Tibial nerve (tissue), 4 donors: ENCODE data around the gene RNF213. TPM values are rescaled to one million over a fixed set of nuclear protein-coding genes. Genes with fewer than 3 reads are reported as not detected.
A peak's percentile ranks its signal among the peaks of the same experiment; 100 is the strongest.
"Not testable (repeated sequence)": the region's sequence is repeated elsewhere in the genome, so short reads cannot be mapped to it uniquely, and the experiment has no call there.

Experiments
- DNase-seq, 2 donors: peaks; one replicate each; pipeline ENCODE4 v3.0.0-alpha.2; 2019; ENCODE audit warnings: low spot score in 2 of 2
- H3K27ac ChIP-seq, 4 donors: fragments of 200-600 bp; sonication (generic) in 3 of 4; one replicate each; pipeline ENCODE4 v1.5.1; 2017 to 2019; ENCODE audit warnings: mild to moderate bottlenecking in 1 of 4
- H3K27me3 ChIP-seq, 2 donors: fragments of 200-600 bp; sonication (generic) in 1 of 2; one replicate each; pipeline versions ENCODE4 v1.5.1 to v1.6.0; 2017 to 2019
- H3K36me3 ChIP-seq, 3 donors: fragments of 200-600 bp; sonication (generic); one replicate each; pipeline ENCODE4 v1.5.1; 2018 to 2019
- H3K4me1 ChIP-seq, 4 donors: fragments of 200-600 bp; sonication (generic) in 3 of 4; one replicate each; pipeline ENCODE4 v1.5.1; 2017 to 2019
- H3K4me3 ChIP-seq, 4 donors: fragments of 200-600 bp; sonication (generic) in 3 of 4; one replicate each; pipeline ENCODE4 v1.5.1; 2017 to 2019; ENCODE audit warnings: mild to moderate bottlenecking in 1 of 4, moderate library complexity in 1 of 4
- H3K9me3 ChIP-seq, 4 donors: fragments of 200-600 bp; sonication (generic) in 3 of 4; one replicate each; pipeline ENCODE4 v1.5.1; 2017 to 2019
- EP300 ChIP-seq, 2 donors: sonication (generic); formaldehyde crosslinking; IDR thresholded peaks; one replicate each; pipeline ENCODE4 v1.6.1; 2017; ENCODE audit warnings: antibody characterized with exemption in 2 of 2, mild to moderate bottlenecking in 1 of 2
- POLR2A ChIP-seq, 2 donors: fragments of 450-650 bp; IDR thresholded peaks; one replicate each; pipeline ENCODE4 v1.6.1; 2017; ENCODE audit warnings: antibody characterized with exemption in 2 of 2, mild to moderate bottlenecking in 2 of 2, moderate library complexity in 2 of 2
- WGBS, 2 donors: methylation state at CpG; one replicate each; pipeline ENCODE4 v1.1.5; 2018; 5-methylcytosine and 5-hydroxymethylcytosine counted together
- total RNA-seq, 4 donors: library from RNA; depleted of rRNA; stranded (reverse); fragments of >200 nt; gene quantifications; one replicate each; pipeline ENCODE4 v1.1.0, GENCODE V29; 2016
- TF ChIP-seq, protein P1 (sequence below), 5 experiments: fragments of 200-600 bp in 3 of 5; fragments of 450-650 bp in 2 of 5; sonication (generic) in 3 of 5; IDR thresholded peaks; one replicate each; pipeline ENCODE4 v1.5.1; 2016 to 2019; ENCODE audit warnings: antibody characterized with exemption in 5 of 5, mild to moderate bottlenecking in 3 of 5, moderate library complexity in 2 of 5

Gene RNF213
- total RNA-seq, 4 donors from 2014 or later, result 107 to 148 (median 119) TPM

DNA sequence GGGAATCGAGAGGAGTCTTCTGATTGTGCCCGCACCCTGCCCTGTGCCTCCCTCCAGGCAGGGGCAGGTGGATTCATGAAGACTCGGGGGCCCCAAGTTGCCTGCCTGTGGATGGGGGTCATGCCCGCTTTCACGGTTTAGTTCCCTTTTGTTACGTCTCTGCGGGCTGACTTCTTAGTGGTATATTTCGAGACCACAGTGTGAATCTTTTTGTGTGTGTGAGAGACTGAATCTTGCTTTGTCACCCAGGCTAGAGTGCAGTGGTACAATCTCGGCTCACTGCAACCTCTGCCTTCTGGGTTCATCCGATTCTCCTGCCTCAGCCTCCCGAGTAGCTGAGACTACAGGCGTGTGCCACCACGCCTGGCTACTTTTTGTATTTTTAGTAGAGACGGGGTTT lies 18.1 kb upstream of the RNF213 start:
- no peak overlapping the region for H3K27ac ChIP-seq
- H3K4me3 ChIP-seq, result no peak overlapping the region
- no peaks in the 10 kb centered on the region for H3K9me3 ChIP-seq
- H3K4me1 ChIP-seq, result no peaks in the 10 kb centered on the region
- peaks cover 0 to 89% (median 5%) of the 10 kb centered on the region in 3 donors for H3K36me3 ChIP-seq
- no peaks in the 10 kb centered on the region for H3K27me3 ChIP-seq
- no peak for DNase-seq
- 88 to 90% methylated on average over 14 of the region's 14 CpGs for WGBS, 2 donors
- TF ChIP-seq POLR2A (IDR thresholded peaks at IDR 0.05) (no peak), EP300 (IDR thresholded peaks at IDR 0.05) (no peak)
- TF ChIP-seq, protein P1, sequence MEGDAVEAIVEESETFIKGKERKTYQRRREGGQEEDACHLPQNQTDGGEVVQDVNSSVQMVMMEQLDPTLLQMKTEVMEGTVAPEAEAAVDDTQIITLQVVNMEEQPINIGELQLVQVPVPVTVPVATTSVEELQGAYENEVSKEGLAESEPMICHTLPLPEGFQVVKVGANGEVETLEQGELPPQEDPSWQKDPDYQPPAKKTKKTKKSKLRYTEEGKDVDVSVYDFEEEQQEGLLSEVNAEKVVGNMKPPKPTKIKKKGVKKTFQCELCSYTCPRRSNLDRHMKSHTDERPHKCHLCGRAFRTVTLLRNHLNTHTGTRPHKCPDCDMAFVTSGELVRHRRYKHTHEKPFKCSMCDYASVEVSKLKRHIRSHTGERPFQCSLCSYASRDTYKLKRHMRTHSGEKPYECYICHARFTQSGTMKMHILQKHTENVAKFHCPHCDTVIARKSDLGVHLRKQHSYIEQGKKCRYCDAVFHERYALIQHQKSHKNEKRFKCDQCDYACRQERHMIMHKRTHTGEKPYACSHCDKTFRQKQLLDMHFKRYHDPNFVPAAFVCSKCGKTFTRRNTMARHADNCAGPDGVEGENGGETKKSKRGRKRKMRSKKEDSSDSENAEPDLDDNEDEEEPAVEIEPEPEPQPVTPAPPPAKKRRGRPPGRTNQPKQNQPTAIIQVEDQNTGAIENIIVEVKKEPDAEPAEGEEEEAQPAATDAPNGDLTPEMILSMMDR (IDR thresholded peaks at IDR 0.05), result no peak

DNA sequence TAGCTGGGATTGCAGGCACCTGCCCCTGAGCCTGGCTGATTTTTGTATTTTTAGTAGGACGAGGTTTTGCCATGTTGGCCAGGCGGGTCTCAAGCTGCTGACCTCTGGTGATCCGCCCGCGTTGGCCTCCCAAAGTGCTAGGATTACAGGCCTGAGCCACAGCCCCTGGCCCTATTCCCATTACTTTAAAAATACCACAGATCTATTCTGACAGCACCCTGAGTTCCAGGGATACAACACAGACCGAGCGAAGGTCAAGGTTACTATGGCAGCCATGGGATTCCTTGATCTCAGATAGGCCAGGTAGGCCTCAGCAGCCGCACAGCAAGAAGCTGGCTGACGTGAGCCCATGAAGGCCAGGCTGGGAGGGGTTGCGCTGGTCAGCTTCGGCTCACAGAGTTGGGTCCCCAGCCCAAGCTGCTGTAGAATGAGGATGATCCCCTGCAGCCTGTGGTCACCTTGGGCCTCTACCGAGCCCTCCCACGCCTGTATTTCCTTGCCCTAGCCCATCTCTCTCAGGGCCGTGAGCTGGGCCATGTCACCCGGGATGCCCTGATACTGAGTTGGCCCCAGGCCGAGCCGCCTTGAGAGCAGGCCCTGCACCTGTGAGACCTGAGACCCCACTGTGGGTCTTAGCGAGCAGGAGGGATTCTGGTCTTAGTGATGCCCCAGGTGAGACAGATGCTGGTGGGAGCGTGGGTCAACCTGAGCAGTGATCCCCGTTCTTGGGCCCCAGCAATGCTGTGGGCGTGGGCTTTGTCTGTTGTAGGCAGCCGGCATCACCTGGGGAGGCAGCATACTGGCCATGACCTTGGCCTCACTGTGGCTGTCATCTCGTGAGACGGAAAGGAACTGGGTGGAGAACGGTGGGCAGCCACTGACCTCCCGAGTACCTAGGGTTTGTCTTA lies 16.9 kb upstream of the RNF213 start:
- WGBS, 2 donors, result 90 to 91% methylated on average over 26 of the region's 26 CpGs
- TF ChIP-seq, protein P1 (IDR thresholded peaks at IDR 0.05), result no peak
- no peak for TF ChIP-seq POLR2A (IDR thresholded peaks at IDR 0.05)
- no peak for TF ChIP-seq EP300 (IDR thresholded peaks at IDR 0.05)
- no peaks in the 10 kb centered on the region for H3K9me3 ChIP-seq
- no peak overlapping the region for H3K4me3 ChIP-seq
- H3K36me3 ChIP-seq, result peaks cover 0 to 91% (median 0%) of the 10 kb centered on the region in 3 donors
- peak overlapping the region in 1 of 4 donors; percentile 73 for H3K27ac ChIP-seq
- H3K4me1 ChIP-seq, result no peaks in the 10 kb centered on the region
- DNase-seq, result no peak
- H3K27me3 ChIP-seq, result no peaks in the 10 kb centered on the region

DNA sequence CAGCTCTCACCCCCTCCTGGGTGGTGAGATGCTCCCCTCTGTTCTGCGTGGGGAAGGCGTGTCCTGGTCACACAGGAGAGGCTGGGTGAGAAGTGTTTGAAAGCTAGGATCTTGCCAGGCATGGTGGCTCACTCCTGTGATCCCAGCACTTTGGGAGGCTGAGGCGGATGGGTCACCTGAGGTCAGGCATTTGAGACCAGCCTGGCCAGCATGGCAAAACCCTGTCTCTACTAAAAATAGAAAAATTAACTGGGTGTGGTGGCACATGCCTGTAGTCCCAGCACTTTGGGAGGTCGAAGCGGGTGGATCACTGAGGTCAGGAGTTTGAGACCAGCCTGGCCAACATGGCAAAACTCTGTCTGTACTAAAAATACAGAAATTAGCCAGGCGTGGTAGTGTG lies 16.2 kb upstream of the RNF213 start:
- DNase-seq, H3K9me3 ChIP-seq, H3K4me3 ChIP-seq, H3K27me3 ChIP-seq, H3K4me1 ChIP-seq: not testable (repeated sequence)
- H3K36me3 ChIP-seq, result peaks cover 0 to 96% (median 0%) of the 10 kb centered on the region in 3 donors
- H3K27ac ChIP-seq, result peak overlapping the region in 2 of 4 donors; percentile 13 to 73
- WGBS, 2 donors, result 88 to 89% methylated on average over 6 of the region's 6 CpGs

DNA sequence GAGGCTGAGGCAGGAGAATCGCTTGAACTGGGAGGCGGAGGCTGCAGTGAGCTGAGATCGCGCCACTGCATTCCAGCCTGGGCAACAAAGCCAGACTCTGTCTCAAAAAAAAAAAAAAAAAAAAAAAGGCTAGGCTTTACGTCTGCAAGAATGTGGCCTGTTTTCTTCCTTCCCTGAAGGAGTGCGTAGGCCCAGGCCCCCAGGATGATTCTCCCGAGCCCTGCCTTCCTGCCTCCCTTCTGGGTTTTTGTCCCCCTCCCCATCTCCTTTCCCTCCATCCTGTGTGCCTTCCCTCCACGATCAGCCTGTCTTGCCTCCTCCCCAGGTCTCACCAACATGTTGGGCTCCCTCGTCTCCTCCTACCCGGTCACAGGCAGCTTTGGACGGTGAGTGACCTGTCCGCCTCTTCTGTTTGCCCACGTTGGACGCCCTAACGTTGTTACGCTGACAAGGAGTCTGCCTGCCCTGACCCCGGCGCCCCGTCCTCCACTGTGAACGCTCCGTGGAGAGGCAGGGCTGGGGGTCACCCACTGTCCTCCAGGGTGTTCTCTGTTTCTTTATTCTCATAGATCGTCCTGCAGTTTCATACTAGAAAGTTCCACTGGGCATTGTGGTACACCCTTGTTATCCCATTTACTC lies 15.7 kb upstream of the RNF213 start:
- H3K9me3 ChIP-seq, result no peaks in the 10 kb centered on the region
- H3K4me3 ChIP-seq, result no peak overlapping the region
- H3K4me1 ChIP-seq, result no peaks in the 10 kb centered on the region
- peak overlapping the region in 1 of 4 donors; percentile 73 for H3K27ac ChIP-seq
- H3K36me3 ChIP-seq, result peaks cover 0 to 96% (median 0%) of the 10 kb centered on the region in 3 donors
- 61 to 68% methylated on average over 21 to 22 of the region's 22 CpGs for WGBS, 2 donors
- no peak for DNase-seq
- TF ChIP-seq POLR2A (IDR thresholded peaks at IDR 0.05), result no peak
- TF ChIP-seq, protein P1 (IDR thresholded peaks at IDR 0.05), result no peak
- no peak for TF ChIP-seq EP300 (IDR thresholded peaks at IDR 0.05)
- H3K27me3 ChIP-seq, result no peaks in the 10 kb centered on the region

DNA sequence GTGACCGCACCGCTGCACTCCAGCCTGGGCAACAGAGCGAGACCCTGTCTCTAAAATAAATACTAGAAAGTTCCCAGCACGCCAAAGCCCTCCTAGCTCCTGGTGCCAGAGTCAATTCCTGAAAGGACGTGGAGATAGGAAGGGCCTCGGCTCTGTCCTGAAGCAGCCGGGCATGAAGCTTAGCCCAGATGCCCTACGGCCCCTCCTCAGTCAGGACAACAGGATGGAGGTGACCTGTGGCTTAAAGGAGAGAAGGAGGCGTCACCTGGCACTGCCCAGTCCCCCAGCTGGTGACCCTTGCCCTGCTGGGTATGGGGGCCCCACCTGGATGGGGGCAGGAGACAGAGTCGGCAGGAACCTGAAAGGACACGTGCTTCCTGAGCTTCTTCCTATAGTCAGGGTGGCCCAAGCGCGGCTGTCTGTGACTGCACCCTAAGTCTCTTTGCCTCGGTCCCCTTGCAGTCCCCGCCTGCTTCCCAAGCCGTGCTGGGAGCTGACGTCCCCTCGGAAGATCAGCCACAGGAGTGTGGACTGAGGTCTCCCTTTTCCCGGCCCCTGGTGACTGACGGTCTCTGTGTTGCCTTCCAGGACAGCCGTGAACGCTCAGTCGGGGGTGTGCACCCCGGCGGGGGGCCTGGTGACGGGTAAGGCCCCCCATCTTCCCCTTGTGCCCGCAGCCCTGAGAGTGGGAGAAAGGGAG lies 14.9 kb upstream of the RNF213 start:
- Histone ChIP-seq H3K4me1 (no peaks in the 10 kb centered on the region), H3K27ac (peak overlapping the region in 1 of 4 donors; percentile 73), H3K4me3 (no peak overlapping the region), H3K27me3 (no peaks in the 10 kb centered on the region), H3K36me3 (peaks cover 0 to 96% (median 0%) of the 10 kb centered on the region in 3 donors), H3K9me3 (no peaks in the 10 kb centered on the region)
- WGBS, 2 donors, result 92 to 93% methylated on average over 26 to 27 of the region's 27 CpGs
- no peak for DNase-seq
- TF ChIP-seq, protein P1 (IDR thresholded peaks at IDR 0.05), result no peak
- no peak for TF ChIP-seq EP300 (IDR thresholded peaks at IDR 0.05)
- TF ChIP-seq POLR2A (IDR thresholded peaks at IDR 0.05), result no peak
